HG03457 (cell line): ENCODE results near the gene POLE2.
"Not testable (repeated sequence)": the region's sequence is repeated elsewhere in the genome, so short reads cannot be mapped to it uniquely, and the experiment has no call there.

ENCODE experiments used
- ATAC-seq: cut with Tn5 transposase; IDR thresholded peaks from one replicate; pipeline ENCODE4 v1.9.1; 2021; ENCODE audit warnings: moderate number of reproducible peaks; ENCODE audit not compliant: unreplicated experiment

POLE2 gene

GRCh38 chr14:49620182-49621113 is 67.6 kb downstream of the POLE2 start, which contains the start of the genes MGAT2 and RPL36AL:
Gene MGAT2, plus strand, starts transcription at chr14:49620799. Its CDS starts 470 bp downstream, at chr14:49621269.
Gene RPL36AL, minus strand, starts transcription at chr14:49620626. Its CDS starts 1,522 bp downstream, at chr14:49619104.
- ATAC-seq: peak; percentile 92

GRCh38 chr14:49619730-49620129 is 68.3 kb downstream of the POLE2 start:
- no peak for ATAC-seq

- not testable (repeated sequence) for ATAC-seq
Observed at GRCh38 chr14:49619273-49619672, 68.7 kb downstream of the POLE2 start.

GRCh38 chr14:49617852-49618519 is 70.0 kb downstream of the POLE2 start:
- ATAC-seq: no peak

- ATAC-seq: no peak
Observed at GRCh38 chr14:49615776-49616175, 72.2 kb downstream of the POLE2 start.

- no peak for ATAC-seq
Observed at GRCh38 chr14:49614196-49614595, 73.8 kb downstream of the POLE2 start.

GRCh38 chr14:49612671-49613070 is 75.3 kb downstream of the POLE2 start:
- no peak for ATAC-seq

- no peak for ATAC-seq
Observed at GRCh38 chr14:49612251-49612650, 75.8 kb downstream of the POLE2 start.

- ATAC-seq: no peak
Observed at GRCh38 chr14:49607583-49607982, 80.4 kb downstream of the POLE2 start.

- ATAC-seq: peak; percentile 43
Observed at GRCh38 chr14:49598485-49599300, 89.3 kb downstream of the POLE2 start, which contains the start of gene LRR1. Gene LRR1, plus strand, starts transcription at chr14:49598940. Its CDS starts 81 bp downstream, at chr14:49599021.

- ATAC-seq: no peak
Observed at GRCh38 chr14:49598189-49598484, 89.9 kb downstream of the POLE2 start.

GRCh38 chr14:49594347-49595091 is 93.5 kb downstream of the POLE2 start:
- no peak for ATAC-seq
